Keratinocyte (primary cell): ENCODE measurements around the gene SCCPDH.

Source experiments
- CTCF ChIP-seq, 3 experiments: IDR thresholded peaks in 1 of 3; conservative IDR thresholded peaks in 1 of 3; optimal IDR thresholded peaks in 1 of 3; 2 replicates in 2 of 3; 3 replicates in 1 of 3; pipeline versions ENCODE3 to v1.5.1; 2011; ENCODE audit warnings: low read length in 3 of 3, mild to moderate bottlenecking in 3 of 3, moderate library complexity in 2 of 3, control low read depth in 1 of 3, inconsistent platforms in 1 of 3; ENCODE audit not compliant: insufficient read depth in 2 of 3; ENCODE audit errors: extremely low read depth in 1 of 3
- EZH2 ChIP-seq: IDR thresholded peaks from one replicate; pipeline ENCODE4 v1.6.1; 2012; ENCODE audit warnings: inconsistent platforms, mild to moderate bottlenecking, low read length, moderate library complexity

DNA sequence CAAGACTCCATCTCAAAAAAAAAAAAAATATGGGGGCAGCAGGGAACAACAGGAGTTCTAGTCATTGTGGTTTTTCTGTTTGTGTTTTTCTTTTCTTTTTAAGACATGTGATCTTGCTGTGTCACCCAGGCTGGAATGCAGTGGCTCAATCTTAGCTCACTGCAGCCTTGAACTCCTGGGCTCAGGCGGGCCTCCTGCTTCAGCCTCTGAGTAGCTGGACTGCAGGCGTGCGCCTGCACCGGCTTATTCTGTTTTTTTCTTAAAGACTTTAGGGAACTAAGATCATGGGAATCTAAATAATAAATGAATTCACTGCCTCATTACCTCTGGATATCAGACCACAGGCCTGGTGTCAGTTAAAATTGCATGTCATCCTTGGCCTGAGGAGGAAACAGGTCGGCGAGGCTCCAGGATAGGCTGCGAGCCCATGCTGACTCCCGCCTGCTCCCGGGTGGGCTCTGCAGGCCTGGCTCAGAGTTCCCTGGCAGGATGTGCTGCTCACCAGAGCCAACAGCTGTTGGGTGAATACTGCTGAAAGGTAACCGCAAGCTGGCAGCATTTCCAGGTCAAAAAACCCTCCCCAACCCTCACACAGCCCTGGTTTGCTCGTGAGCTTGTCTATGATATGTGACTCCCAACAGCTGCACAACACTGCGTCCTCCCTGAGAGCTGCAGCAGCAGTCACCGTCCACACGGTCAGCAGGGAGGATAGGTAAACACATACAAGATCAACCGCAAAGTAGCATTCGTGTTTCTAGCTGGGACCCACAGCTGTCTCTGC lies 58.1 kb downstream of the SCCPDH start:
- TF ChIP-seq CTCF (optimal IDR thresholded peaks at IDR 0.05 in 1 of 3, IDR thresholded peaks at IDR 0.05 in 1 of 3, conservative IDR thresholded peaks at IDR 0.05 in 1 of 3; ENCODE audit: extremely low read depth in 1 of 3, insufficient read depth in 2 of 3, low read length in 3 of 3) (no peak), EZH2 (no peak)
